SIG-M5 treated with dmso at 0.1 percent for 504 hours (cell line): ENCODE measurements around the gene DCAF11.

Experiments used
- DNase-seq: peaks from one replicate; lab custom pipeline; 2025; ENCODE audit not compliant: unreplicated experiment; lab: John Stamatoyannopoulos, UW

DCAF11 gene

DNA sequence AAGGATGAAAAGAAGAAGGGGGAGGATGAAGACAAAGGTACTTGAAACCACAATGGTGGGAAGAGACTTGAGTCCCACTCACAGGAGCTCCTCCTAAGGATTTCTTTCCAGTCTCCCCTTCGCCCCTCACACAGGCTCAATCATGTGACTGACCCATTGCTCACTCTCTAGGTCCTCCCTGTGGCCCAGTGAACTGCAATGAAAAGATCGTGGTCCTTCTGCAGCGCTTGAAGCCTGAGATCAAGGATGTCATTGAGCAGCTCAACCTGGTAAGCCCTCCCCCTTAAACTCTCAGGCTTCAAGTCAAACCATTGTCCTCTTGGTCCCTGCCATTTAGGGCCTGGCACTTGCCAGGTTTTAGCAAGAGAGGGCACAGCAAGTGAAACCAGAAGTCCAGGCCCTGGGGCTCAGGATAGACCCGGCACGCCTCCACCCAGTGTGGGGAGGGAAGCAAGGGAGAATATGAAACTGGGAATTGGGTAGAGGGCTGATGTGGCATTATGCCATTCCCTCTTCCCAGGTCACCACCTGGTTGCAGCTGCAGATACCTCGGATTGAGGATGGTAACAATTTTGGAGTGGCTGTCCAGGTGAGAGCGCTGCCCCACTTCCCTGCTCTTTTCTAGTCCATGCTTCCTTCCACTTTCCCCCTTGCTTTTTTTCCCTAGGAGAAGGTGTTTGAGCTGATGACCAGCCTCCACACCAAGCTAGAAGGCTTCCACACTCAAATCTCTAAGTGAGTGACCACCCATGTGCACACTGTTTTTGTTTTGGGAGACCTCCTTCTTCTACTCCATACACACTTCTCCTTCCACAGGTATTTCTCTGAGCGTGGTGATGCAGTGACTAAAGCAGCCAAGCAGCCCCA lies 23.2 kb downstream of the DCAF11 start:
- no peak for DNase-seq

- DNase-seq = no peak
Measured at GRCh38 chr14:24138396-24139271, 24.1 kb downstream of the DCAF11 start.

DNA sequence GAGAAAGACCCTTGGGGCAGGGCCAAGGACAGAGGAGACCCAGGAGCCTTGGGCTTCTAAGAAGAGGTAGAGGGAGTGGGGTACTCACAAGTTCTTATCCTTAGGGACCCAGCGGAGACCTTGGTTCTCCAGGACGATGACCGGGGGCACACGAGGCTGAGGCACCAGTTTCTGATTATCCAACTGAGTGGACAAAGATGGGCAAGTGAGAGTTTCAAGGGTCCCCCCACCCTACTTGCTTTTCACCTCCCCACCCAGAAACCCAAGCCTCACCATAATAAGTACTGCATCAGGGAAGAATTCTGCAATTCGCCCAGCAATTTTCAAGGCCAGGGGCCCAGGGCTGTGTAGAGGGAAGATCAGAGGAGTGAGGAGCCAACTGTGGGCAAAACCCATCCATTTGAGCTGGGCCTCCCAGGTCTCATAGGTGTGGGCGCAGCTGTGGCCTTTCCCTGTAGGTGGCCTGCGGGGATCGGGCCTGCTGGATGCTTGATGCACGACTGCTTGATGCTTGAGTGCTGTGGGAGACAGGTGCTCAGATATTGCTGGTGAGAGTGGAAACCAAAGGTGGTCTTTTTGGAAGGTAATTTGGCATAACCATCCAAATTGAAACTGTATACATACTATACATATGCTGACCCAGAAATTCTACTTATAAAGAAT lies 24.8 kb downstream of the DCAF11 start:
- no peak for DNase-seq

- DNase-seq = peak; percentile 99
Measured at GRCh38 chr14:24141097-24141880, 26.7 kb downstream of the DCAF11 start, which contains the start of gene EMC9. EMC9 (minus strand) TSS chr14:24141591; CDS start chr14:24141304, 287 bp downstream.

DNA sequence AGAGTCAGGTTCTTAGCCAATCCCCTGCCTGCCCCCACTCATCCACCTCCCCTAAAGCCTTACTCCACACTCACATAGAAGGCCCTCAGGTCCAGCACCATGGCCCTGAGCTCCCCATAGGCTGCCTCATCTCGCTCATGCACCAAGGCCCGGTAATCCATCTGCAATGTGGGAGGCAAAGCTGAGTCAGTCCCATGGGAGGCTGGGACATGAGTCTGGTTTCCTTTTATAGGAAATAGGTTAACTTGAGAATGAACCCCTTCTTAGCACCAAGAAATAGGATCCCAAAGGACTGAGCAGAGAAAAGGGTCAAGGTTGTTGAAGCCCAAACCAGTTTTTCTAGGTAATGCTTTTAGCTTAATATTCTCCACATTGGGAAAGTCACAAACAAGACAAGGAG lies 28.9 kb downstream of the DCAF11 start:
- no peak for DNase-seq

DNA sequence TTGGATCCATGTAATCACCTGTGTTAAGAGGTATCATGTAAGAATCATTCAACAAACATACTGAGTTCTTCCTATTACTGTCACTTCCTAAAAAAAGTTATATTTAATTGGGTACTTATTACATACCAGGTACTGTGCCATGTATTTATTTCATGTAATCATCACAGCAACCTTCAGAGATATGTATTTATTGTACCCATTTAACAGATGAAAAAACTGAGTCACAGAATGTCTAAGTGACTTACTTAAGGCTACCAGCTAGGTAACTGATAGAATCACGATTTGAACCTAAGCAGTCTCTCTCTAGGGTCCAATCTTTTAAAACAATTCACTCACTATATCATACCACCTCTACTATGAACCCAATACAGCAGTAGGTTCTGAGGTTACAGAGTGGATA lies 29.9 kb downstream of the DCAF11 start:
- no peak for DNase-seq

DNA sequence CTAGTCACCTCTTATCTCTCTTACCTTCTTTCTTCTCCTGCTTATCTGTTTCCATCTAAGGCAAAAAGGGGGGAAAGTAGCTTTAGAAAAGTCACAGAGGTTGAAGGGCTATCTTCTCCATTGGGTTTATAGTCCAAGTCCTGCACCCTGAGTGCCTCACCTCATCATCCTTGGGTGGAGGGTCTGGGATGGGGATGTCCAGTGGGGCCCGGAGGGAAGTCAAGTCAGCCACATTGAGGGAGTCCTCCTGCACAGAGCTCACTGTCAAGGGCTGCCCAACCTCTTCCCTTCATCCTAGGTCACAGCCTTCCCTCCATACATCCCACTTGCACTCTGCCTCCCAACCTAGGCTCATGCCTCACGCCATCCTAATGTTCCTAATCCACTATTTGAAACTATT lies 30.6 kb downstream of the DCAF11 start:
- DNase-seq = no peak

- DNase-seq = no peak
Measured at GRCh38 chr14:24145690-24146452, 31.3 kb downstream of the DCAF11 start.

DNA sequence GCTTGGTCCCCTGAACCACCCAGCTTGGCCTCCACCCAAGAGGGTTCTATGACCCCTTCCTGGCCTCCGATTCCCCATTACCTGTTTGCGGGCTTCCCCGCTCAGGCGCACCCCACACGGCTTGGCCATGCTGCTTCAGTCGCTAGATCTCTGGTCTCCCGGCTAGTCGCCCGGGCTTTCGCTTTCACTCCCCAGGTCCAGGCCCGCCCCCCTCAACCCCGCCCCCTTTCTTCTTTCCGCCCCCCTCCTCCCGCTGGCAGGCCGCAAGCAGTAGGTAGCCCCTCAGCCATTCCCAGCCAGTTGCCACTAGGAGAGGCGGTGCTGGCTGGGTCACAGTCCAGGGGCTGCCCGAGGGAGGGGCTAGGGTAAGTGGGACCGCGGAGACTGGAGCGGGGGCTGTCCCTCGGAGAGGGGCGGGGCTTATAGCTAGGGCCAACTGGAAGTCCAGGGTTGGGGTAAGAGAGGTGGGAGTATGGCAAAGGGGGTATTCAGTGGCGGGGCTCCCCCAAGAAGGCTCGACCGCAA lies 31.9 kb downstream of the DCAF11 start, which contains the start of gene PSME2:
TSS of gene PSME2 (minus strand) at position 158 of the 525 bp plus-strand sequence. CDS start at position 129, 29 bp downstream.
- DNase-seq = peak; percentile 97

DNA sequence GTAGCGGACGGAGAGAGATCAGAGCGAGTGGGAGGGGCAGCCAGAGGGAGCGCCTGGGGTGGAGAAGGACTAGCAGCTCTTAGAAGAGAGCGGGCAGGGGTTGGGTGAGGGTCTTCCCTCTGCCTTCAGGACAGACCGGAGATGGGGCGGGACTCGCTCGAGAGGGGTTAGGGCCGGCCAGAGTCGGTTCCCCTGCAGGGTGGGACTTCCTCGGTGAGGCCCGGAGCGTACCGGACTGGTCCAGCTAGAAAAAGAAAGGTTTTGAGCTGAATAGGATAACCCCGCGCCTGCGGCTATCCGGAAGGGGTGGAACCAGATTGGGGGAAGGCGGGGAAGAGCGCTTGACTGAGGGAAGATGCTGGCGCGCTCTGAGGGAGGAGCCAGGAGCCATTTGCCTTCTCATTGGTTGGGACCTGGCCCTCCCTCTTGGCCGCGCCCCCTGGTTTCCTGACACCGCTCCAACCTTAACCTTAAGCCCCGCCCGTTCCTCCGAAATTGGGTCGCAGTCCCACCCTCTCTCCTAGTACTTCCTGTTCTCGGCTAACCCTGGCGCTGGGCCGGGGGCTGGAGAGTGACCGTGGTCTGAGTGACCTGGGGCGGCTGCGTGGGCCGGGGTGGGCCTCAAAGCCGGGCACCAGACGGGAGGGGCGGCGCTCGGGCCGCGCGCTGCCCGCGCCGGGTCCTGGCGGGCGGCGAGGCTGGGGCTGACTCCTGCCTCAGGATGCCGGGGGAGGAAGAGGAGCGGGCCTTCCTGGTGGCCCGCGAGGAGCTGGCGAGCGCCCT lies 32.6 kb downstream of the DCAF11 start, which contains the start of gene RNF31:
TSS of gene RNF31 (plus strand) at position 521 of the 783 bp plus-strand sequence. CDS start at position 722, 201 bp downstream.
- DNase-seq = peak; percentile 99

GRCh38 chr14:24147761-24148428 lies 33.3 kb downstream of the DCAF11 start:
- no peak for DNase-seq

- no peak for DNase-seq
Measured at GRCh38 chr14:24149302-24149969, 34.9 kb downstream of the DCAF11 start.

- no peak for DNase-seq
Measured at GRCh38 chr14:24150061-24150460, 35.5 kb downstream of the DCAF11 start.

DNA sequence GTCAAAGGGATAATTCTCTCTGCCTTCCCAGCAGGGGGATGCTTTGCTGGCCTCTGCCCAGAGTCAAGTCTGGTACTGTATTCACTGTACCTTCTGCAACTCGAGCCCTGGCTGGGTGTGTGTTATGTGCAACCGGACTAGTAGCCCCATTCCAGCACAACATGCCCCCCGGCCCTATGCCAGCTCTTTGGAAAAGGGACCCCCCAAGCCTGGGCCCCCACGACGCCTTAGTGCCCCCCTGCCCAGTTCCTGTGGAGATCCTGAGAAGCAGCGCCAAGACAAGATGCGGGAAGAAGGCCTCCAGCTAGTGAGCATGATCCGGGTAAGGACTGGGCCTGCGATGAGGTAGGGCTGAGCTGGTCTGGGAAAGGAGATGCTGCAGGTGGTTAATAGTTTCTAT lies 36.0 kb downstream of the DCAF11 start:
- DNase-seq = no peak

GRCh38 chr14:24150993-24151392 lies 36.4 kb downstream of the DCAF11 start:
- no peak for DNase-seq

DNA sequence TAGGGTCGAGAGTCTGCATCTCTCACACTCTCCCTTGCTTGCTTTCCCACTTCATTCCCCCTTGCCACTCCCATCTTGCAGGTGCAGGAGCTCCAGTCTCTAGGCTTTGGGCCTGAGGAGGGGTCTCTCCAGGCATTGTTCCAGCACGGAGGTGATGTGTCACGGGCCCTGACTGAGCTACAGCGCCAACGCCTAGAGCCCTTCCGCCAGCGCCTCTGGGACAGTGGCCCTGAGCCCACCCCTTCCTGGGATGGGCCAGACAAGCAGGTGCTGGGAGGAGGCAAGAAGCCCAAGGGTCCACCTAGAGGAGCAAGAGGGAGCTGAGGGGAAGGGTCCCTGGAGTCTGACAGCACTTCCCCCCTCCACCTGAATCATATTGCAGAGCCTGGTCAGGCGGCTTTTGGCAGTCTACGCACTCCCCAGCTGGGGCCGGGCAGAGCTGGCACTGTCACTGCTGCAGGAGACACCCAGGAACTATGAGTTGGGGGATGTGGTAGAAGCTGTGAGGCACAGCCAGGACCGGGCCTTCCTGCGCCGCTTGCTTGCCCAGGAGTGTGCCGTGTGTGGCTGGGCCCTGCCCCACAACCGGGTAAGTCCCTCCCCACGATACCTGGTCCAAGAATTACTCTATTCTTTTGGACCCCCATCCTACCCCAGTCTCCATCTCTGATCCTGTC lies 37.0 kb downstream of the DCAF11 start:
- DNase-seq = no peak

DNA sequence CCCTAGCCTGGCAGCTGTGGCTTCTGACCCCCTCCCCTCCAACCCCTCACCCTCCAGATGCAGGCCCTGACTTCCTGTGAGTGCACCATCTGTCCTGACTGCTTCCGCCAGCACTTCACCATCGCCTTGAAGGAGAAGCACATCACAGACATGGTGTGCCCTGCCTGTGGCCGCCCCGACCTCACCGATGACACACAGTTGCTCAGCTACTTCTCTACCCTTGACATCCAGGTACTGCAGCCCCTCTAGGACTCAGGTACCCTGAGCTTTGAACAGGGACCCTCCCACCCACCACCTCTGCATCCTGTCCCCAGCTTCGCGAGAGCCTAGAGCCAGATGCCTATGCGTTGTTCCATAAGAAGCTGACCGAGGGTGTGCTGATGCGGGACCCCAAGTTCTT lies 40.5 kb downstream of the DCAF11 start:
- DNase-seq = no peak
